ENCODE data around the gene PLK5.
"Not testable (repeated sequence)": the region's sequence is repeated elsewhere in the genome, so short reads cannot be mapped to it uniquely, and the experiment has no call there.

The PLK5 gene

DNA sequence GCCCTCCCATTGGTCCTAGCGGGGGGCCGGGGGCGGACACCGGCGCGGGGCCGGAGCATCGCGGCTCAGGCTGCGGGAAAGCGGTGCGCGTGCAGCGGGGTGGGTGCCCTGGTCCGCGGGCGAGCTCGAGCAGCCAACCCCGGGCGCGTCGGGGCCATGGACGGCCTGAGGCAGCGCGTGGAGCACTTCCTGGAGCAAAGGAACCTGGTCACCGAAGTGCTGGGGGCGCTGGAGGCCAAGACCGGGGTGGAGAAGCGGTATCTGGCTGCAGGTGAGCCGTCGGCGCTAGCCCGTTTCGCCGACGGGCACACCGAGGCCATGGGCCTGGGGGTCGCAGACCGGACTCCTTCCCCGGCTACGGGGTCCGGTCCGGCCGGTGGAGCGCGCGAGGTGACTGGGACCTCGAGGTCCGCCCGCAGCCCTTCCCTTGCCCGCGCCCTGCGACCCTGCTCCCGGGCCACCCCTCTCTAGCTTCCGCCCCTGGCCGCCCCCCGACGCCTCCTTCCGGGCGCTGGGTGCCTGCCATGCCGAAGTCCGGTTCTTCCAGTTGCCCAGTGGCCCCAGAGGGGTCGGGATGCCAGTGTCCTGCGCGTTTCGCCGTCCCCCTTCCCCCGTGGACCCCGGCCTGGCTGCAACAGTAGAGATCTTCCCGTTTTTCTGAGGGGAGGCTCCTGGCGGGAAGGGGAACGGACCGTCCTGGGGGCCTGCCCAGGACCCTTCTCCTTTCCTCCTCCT, 32.6 kb upstream of the PLK5 start, which contains the start of gene REEP6:
TSS of gene REEP6 (plus strand) at position 68 of the 735 bp plus-strand sequence. CDS start at position 157, 89 bp downstream.
- no peak for DNase-seq (ENCODE audit: low read depth in 4 of 4, low spot score in 1 of 4)

DNA sequence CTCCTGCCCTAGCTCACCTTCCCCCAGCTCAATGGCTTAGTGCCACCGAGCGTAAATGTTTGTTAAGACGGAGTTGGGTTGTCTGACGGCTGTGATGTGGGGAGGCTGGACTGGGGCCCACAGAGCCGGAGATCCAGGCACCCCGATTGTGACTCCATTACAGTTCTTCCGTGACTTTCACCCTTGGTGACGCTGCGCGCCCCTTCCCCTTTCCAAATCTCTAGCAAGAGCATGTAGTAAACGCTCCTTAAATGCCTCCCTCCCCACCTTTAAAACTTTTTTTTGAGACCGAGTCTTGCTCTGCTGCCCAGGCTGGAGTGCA, 32.1 kb upstream of the PLK5 start:
- DNase-seq (ENCODE audit: low read depth in 4 of 4, low spot score in 1 of 4), result no peak

DNA sequence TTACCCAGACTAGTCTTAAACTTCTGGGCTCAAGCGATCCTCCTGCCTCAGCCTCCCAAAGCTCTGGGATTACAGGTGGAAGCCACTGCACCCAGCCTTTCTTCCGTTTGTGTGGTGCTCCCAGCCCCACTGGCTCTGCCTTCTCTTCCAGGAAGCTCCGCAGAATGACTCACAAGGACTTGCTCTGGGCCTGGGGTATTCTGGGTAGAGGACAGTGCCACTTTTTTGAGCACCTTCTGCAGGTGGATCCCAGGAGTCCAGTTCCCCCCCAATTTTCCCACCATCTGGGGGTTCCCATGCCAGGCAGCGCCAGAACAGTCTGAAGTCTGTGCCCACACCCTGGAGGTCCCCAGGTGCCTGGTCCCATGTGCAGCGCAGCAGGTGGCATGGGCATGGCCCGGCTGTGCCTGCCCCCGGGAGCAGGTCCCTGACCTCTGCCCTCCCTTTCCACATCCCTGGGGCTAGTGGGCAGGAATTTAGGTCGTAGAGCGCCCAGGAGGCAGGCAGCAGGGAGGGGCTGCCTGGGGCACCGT, 31.3 kb upstream of the PLK5 start:
- DNase-seq (ENCODE audit: low read depth in 4 of 4, low spot score in 1 of 4), result no peak

DNA sequence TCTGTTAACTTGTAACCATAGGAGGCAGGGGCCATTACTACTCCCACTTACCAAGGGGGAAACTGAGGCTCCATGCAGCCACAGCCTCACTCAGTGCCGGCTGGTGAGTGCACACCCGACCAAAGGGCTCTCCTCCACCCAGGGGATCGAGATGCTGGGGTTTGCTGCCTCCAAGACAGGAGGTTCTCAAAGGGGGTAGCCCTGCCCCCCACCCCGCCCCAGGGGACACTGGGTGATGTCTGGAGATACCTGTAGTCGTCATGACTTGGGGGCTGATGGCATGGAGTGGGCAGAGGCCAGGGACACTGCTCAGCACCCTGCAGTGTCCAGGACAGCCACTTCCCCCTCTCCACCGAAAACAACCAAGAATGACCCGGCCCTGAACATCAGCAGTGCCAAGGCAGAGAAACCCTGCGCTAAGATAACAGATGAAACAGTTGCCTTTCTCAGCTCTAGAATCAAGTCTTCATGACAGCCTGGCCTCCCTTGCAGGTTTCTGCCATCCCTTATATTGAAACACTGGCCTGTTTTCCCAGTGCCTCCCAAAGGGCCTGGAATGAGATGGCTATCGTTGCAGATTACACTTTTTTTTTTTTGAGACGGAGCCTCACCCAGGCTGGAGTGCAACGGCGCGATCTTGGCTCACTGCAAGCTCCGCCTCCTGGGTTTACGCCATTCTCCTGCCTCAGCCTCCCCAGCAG, 29.6 kb upstream of the PLK5 start:
- DNase-seq (ENCODE audit: low read depth in 4 of 4, low spot score in 1 of 4), result no peak

- DNase-seq (ENCODE audit: low read depth in 4 of 4, low spot score in 1 of 4), result no peak
Measured at GRCh38 chr19:1495051-1495798, 28.7 kb upstream of the PLK5 start.

GRCh38 chr19:1495799-1496713, 27.8 kb upstream of the PLK5 start:
- DNase-seq (ENCODE audit: low read depth in 4 of 4, low spot score in 1 of 4), result no peak

DNA sequence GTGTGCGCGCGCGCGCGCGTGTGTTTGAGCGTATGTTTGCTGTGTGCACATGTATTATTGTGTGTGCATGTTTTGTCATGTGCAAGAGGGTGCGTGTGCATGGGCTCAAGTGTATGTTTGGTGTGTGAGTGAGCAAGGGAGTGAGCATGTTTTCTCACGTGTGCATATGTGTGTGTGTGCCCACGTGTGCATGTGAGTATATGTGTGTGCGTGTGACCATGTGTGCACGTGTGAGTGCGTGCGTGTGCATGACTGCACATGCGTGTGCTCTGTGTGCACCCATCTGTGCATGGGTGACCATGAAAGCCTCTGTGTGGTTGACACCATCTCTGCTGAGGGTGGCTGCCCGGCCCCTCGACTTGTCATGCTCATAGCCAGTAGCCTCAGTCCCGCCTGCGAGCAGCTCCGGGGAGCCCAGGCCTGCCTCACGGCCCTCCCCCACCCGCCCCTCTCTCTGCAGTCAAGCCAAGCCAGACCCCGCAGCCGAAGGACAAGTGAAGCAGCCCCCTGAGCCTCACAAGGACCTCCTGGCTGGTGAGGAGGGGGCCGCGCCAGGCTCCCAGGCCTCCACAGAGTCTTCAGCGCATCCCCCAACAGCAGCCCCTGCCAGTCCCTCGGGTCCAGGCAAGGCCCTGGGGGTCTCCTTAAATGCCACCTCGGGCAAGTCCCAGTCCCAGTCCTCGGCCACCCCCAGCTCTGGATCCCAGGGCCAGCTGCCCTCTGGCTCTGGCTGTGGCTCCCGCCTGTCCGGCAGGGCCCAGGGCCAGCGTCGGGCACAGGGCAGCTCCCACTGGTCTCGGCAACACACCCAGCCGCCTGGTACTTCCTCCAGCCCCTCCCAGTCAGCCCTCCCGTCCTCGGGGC, 26.9 kb upstream of the PLK5 start:
- DNase-seq (ENCODE audit: low read depth in 4 of 4, low spot score in 1 of 4), result no peak

GRCh38 chr19:1497578-1498235, 26.2 kb upstream of the PLK5 start:
- DNase-seq (ENCODE audit: low read depth in 4 of 4, low spot score in 1 of 4), result no peak

GRCh38 chr19:1499231-1499630, 24.6 kb upstream of the PLK5 start:
- not testable (repeated sequence) for DNase-seq (ENCODE audit: low read depth in 4 of 4, low spot score in 1 of 4)

DNA sequence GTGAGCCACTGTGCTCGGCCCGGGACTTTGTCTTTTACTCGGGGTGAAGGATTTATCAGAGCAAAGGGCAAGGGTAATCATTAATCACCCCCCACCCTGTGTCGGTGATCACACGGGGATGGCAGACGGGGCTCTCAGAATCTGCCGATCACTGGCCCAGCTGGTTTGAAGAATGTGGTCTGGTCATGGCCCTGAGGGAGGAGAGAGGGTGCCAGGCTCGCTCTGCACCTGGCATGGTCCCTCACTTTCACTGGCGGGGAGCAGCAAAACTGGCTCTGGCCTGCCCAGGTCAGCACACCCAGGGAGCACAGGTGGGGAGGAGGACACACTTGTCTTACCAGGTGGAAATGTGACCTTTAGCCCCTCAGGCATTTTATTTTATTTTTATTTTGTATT, 22.7 kb upstream of the PLK5 start:
- DNase-seq (ENCODE audit: low read depth in 4 of 4, low spot score in 1 of 4), result no peak

- no peak for DNase-seq (ENCODE audit: low read depth in 4 of 4, low spot score in 1 of 4)
Measured at GRCh38 chr19:1502433-1503088, 21.3 kb upstream of the PLK5 start.

GRCh38 chr19:1503089-1503924, 20.6 kb upstream of the PLK5 start:
- DNase-seq (ENCODE audit: low read depth in 4 of 4, low spot score in 1 of 4), result peak; percentile 42 to 60 (median 58)

GRCh38 chr19:1503925-1504773, 19.7 kb upstream of the PLK5 start:
- no peak for DNase-seq (ENCODE audit: low read depth in 4 of 4, low spot score in 1 of 4)

GRCh38 chr19:1505012-1505411, 18.9 kb upstream of the PLK5 start:
- no peak for DNase-seq (ENCODE audit: low read depth in 4 of 4, low spot score in 1 of 4)

DNA sequence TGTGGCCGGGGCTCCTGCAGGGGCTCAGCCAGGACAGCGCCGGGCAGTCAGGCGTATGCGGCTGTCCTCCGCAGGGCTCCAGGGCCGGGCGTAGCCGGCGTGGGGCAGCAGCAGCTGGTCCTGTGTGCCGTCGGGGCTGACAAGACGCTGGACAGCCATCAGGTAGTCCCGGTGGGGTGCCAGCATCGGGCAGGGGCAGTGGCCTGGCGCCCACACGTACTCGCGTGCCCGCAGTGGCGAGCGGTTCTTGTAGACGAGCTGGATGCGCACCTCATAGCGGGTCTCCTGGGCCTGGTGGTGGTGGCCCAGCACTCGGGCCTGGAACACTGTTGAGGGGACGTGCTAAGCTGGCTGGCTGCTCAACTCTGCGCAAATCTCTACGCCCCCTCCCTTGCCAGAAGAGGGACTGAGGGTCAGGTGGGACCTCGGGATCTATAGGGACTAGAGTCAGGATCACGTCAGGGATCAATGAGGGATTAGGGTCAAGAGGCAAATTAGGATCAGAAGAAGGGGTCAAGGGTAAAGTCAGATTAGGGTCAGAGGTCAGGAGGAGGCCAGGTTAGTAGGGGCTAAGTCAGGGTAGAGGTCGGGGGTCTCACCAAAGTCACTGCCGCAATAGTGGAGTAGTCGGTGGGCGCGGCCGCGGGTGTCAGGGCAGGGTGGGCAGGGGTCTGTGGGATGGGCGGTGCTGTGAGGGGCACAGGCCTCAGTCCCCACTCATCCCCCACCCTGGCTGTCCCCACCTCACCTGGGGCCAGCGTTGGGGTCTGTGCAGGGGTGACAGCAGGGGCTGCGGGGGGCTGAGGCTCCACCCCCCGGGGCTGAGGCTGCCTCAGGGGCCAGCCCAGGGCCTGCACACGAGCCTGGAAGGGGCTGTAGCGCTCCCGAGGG, 17.6 kb upstream of the PLK5 start:
- no peak for DNase-seq (ENCODE audit: low read depth in 4 of 4, low spot score in 1 of 4)

- no peak for DNase-seq (ENCODE audit: low read depth in 4 of 4, low spot score in 1 of 4)
Measured at GRCh38 chr19:1507192-1507660, 16.7 kb upstream of the PLK5 start.
